Lower lobe of right lung (tissue), 2 donors: ENCODE results near the gene RBMS1. TPM values are rescaled to one million over a fixed set of nuclear protein-coding genes. Genes with fewer than 3 reads are reported as not detected.

Source experiments
- ATAC-seq, 2 donors: fragments of 200-7000 bp; cut with Tn5 transposase; one replicate each; pipeline ENCODE4 v1.9.1; 2020 to 2022; ENCODE audit warnings: mild to moderate bottlenecking in 2 of 2, moderate library complexity in 2 of 2
- DNase-seq: peaks from one replicate; pipeline ENCODE4 v3.0.0-alpha.2; 2020
- H3K27ac ChIP-seq: fragments of 200-600 bp; one replicate; pipeline ENCODE4 v1.8.0; 2022
- H3K27me3 ChIP-seq: fragments of 200-600 bp; one replicate; pipeline ENCODE4 v1.8.0; 2022; ENCODE audit warnings: low read depth
- H3K36me3 ChIP-seq: fragments of 200-600 bp; one replicate; pipeline ENCODE4 v1.8.0; 2022; ENCODE audit warnings: mild to moderate bottlenecking
- H3K4me1 ChIP-seq: fragments of 200-600 bp; one replicate; pipeline ENCODE4 v1.8.0; 2022
- H3K4me3 ChIP-seq: fragments of 200-600 bp; one replicate; pipeline ENCODE4 v1.8.0; 2022; ENCODE audit warnings: mild to moderate bottlenecking
- H3K9me3 ChIP-seq: fragments of 200-600 bp; one replicate; pipeline ENCODE4 v1.8.0; 2022
- CTCF ChIP-seq: fragments of 200-600 bp; IDR thresholded peaks from one replicate; pipeline ENCODE4 v1.8.0; 2022; ENCODE audit warnings: antibody characterized with exemption, mild to moderate bottlenecking
- intact Hi-C: fragments of 100-400 bp; cut with DNase I; formaldehyde crosslinking; loops from one replicate; pipeline ENCODE4 v1.11.0; 2022
- total RNA-seq: library from RNA; stranded (reverse); fragmentation: NEBNext Ultra II Directional; extraction: Animal tissue kit (Norgen Biotek cat#: 25700); gene quantifications from one replicate; pipeline ENCODE4 v1.2.1, GENCODE V29; 2021
- donor health status: DM: no; HTN: yes; CAD: no; lungs with severe emphysema.

Gene RBMS1
- total RNA-seq, 1 donor from 2014 or later = 95.3 TPM

- intact Hi-C loops = no loop called here
- ATAC-seq (no peak), DNase-seq (no peak)
- no peaks in the 10 kb centered on the region for H3K27me3 ChIP-seq
- TF ChIP-seq CTCF = no peak
- no peak overlapping the region for H3K4me3 ChIP-seq
- H3K4me1 ChIP-seq = peaks cover 99% of the 10 kb centered on the region
- no peaks in the 10 kb centered on the region for H3K36me3 ChIP-seq
- peak overlapping the region; percentile 73 for H3K27ac ChIP-seq
- no peaks in the 10 kb centered on the region for H3K9me3 ChIP-seq
These were observed 118.6 kb downstream of the RBMS1 start for GRCh38 chr2:160375037-160375436.

- H3K27ac ChIP-seq = peak overlapping the region; percentile 73
- intact Hi-C loops = no loop called here
- no peaks in the 10 kb centered on the region for H3K9me3 ChIP-seq
- TF ChIP-seq CTCF = no peak
- peaks cover 99% of the 10 kb centered on the region for H3K4me1 ChIP-seq
- H3K4me3 ChIP-seq = no peak overlapping the region
- DNase-seq = no peak
- H3K27me3 ChIP-seq = no peaks in the 10 kb centered on the region
- no peak for ATAC-seq
- no peaks in the 10 kb centered on the region for H3K36me3 ChIP-seq
These were observed 119.9 kb downstream of the RBMS1 start for GRCh38 chr2:160373666-160374065.

- Histone ChIP-seq H3K4me3 (no peak overlapping the region), H3K36me3 (no peaks in the 10 kb centered on the region), H3K27ac (peak overlapping the region; percentile 73), H3K4me1 (peaks cover 99% of the 10 kb centered on the region), H3K27me3 (no peaks in the 10 kb centered on the region), H3K9me3 (no peaks in the 10 kb centered on the region)
- TF ChIP-seq CTCF = no peak
- intact Hi-C loops = no loop called here
- no peak for ATAC-seq
- DNase-seq = no peak
These were observed 120.3 kb downstream of the RBMS1 start for GRCh38 chr2:160373263-160373662.

- no peak for TF ChIP-seq CTCF
- Histone ChIP-seq H3K36me3 (no peaks in the 10 kb centered on the region), H3K9me3 (no peaks in the 10 kb centered on the region), H3K4me1 (peaks cover 99% of the 10 kb centered on the region), H3K27me3 (no peaks in the 10 kb centered on the region), H3K27ac (peak overlapping the region; percentile 73), H3K4me3 (no peak overlapping the region)
- DNase-seq (no peak), ATAC-seq (no peak)
- intact Hi-C loops = no loop called here
These were observed 121.0 kb downstream of the RBMS1 start for GRCh38 chr2:160372585-160372984.

GRCh38 chr2:160372010-160372356, 121.6 kb downstream of the RBMS1 start:
- Histone ChIP-seq H3K4me3 (no peak overlapping the region), H3K27ac (peak overlapping the region; percentile 73), H3K4me1 (peaks cover 99% of the 10 kb centered on the region), H3K27me3 (no peaks in the 10 kb centered on the region), H3K36me3 (no peaks in the 10 kb centered on the region), H3K9me3 (no peaks in the 10 kb centered on the region)
- DNase-seq (no peak), ATAC-seq (no peak)
- intact Hi-C loops = no loop called here
- TF ChIP-seq CTCF = no peak
